OCI-LY7 (cell line): Measurements from ENCODE around the gene PRRT1B.

ENCODE experiments used
- EZH2phosphoT487 ChIP-seq: fragments of 200-600 bp; sonication (generic); IDR thresholded peaks from 2 replicates; pipeline ENCODE4 v1.6.1; 2018; ENCODE audit warnings: low read depth, borderline replicate concordance, mild to moderate bottlenecking, mixed run types, antibody characterized with exemption, low read length, moderate library complexity, mixed read lengths
- TF ChIP-seq, protein P1 (sequence below): fragments of 200-600 bp; sonication (generic); conservative IDR thresholded peaks from 2 replicates; pipeline ENCODE4 v1.5.1; 2014; ENCODE audit warnings: mild to moderate bottlenecking, antibody characterized with exemption, low read length, moderate library complexity, mixed read lengths

DNA sequence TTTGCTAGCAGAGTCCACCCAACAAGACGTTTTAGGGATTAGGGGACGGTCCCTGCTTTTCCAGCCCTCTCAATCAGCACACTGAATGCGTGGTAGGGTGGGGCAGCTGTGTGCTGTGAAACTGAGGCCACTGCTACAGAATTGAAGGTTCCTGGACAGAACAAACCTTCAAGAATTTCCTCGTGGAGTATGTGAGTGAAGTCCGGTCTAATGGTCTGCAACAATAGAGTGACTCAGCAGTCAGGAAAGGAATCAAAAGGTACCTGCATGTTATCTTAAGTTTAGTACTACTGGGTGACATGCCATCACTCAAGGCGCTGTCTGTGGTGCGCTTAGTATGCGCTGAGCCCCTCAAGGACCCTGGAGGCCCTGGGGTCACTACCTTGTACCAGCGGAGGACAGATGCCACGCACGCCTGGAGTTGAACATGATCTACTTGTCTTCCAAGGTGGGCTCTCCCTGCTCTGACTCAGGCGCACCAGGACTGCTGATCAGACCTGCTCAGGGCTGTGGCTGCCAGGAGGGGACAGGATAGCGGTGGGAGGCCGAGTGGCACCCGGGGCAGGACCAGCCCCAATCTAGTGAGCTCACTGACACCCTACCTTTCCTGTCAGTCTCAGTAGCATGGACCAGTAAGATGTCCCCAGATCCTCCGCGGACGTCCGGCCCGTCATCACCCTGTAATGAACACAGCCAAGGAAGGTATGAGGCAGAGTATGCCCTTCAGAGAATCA, 50.5 kb downstream of the PRRT1B start:
- TF ChIP-seq, protein P1, sequence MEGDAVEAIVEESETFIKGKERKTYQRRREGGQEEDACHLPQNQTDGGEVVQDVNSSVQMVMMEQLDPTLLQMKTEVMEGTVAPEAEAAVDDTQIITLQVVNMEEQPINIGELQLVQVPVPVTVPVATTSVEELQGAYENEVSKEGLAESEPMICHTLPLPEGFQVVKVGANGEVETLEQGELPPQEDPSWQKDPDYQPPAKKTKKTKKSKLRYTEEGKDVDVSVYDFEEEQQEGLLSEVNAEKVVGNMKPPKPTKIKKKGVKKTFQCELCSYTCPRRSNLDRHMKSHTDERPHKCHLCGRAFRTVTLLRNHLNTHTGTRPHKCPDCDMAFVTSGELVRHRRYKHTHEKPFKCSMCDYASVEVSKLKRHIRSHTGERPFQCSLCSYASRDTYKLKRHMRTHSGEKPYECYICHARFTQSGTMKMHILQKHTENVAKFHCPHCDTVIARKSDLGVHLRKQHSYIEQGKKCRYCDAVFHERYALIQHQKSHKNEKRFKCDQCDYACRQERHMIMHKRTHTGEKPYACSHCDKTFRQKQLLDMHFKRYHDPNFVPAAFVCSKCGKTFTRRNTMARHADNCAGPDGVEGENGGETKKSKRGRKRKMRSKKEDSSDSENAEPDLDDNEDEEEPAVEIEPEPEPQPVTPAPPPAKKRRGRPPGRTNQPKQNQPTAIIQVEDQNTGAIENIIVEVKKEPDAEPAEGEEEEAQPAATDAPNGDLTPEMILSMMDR = no peak
- TF ChIP-seq EZH2phosphoT487 = no peak
